Mammary epithelial cell (primary cell): ENCODE data around the gene ITGA5.

ENCODE experiments used
- EZH2 ChIP-seq: IDR thresholded peaks from 2 replicates; pipeline ENCODE4 v1.6.1; 2012; ENCODE audit warnings: low read length, inconsistent platforms, borderline replicate concordance
- TF ChIP-seq, protein P1 (sequence below), 2 donors: IDR thresholded peaks in 1 of 2; conservative IDR thresholded peaks in 1 of 2; 2 replicates each; pipeline ENCODE4 v1.5.1; 2011 to 2012; ENCODE audit warnings: inconsistent platforms in 2 of 2, low read length in 2 of 2, mild to moderate bottlenecking in 2 of 2, control low read depth in 1 of 2, low read depth in 1 of 2; ENCODE audit not compliant: insufficient read depth in 1 of 2; ENCODE audit errors: extremely low read depth in 1 of 2

DNA sequence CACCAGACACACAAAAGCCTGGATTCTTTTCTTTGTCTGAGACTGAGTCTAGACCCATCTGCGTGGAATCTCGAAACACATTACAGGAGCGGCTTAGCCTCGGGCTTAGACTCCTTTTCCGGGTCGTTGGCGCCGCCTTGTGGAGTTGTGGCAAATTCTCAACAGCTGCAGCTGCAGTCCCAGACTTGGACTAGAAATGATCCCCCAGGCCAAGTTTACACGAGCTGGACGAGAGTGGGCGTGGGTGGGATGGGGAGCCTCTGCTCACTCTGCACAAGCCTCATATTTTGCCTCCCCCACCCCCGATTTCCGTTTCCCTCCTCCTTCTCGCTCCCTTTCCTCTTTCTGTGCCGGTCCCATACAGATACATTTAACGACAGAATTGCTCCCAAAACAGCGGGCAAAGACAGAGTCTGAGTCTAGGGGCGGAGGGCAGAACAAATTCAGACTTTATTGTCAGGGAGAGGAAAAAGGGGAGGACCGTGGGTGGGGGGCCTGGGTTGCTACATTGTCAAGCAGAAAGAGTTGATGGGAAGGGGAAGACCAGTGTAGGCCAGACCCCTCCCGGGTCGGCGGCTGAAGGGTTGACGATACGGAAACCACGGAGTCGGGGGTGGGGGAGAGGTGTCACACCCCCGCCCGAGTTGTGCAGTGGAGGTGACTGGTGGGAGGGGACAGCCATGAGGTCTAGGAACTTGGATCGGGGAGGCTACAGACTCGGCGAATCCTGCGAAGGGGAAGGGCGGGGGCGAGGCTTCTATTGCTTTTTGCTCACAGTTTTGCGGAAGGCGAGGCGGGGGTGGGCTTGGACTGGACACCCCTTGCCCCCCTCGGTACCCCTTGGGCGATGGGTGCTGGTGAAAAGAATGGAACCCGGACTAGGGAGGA, 50.1 kb downstream of the ITGA5 start:
- TF ChIP-seq, protein P1, sequence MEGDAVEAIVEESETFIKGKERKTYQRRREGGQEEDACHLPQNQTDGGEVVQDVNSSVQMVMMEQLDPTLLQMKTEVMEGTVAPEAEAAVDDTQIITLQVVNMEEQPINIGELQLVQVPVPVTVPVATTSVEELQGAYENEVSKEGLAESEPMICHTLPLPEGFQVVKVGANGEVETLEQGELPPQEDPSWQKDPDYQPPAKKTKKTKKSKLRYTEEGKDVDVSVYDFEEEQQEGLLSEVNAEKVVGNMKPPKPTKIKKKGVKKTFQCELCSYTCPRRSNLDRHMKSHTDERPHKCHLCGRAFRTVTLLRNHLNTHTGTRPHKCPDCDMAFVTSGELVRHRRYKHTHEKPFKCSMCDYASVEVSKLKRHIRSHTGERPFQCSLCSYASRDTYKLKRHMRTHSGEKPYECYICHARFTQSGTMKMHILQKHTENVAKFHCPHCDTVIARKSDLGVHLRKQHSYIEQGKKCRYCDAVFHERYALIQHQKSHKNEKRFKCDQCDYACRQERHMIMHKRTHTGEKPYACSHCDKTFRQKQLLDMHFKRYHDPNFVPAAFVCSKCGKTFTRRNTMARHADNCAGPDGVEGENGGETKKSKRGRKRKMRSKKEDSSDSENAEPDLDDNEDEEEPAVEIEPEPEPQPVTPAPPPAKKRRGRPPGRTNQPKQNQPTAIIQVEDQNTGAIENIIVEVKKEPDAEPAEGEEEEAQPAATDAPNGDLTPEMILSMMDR (conservative IDR thresholded peaks at IDR 0.05 in 1 of 2, IDR thresholded peaks at IDR 0.05 in 1 of 2; ENCODE audit: extremely low read depth in 1 of 2, insufficient read depth in 1 of 2, low read depth in 1 of 2, low read length in 2 of 2) = peak; percentile 87 to 89
- no peak for TF ChIP-seq EZH2
